Endothelial cell (in vitro differentiated cells): ENCODE results near the gene HIVEP2. TPM values are rescaled to one million over a fixed set of nuclear protein-coding genes. Genes with fewer than 3 reads are reported as not detected.

Experiments used
- DNase-seq: peaks from one replicate; pipeline ENCODE4 v3.0.0; 2021; ENCODE audit warnings: low spot score
- H3K27ac Mint-ChIP-seq: one replicate; pipeline ENCODE4 v1.8.0; 2021; ENCODE audit warnings: mixed read lengths, inconsistent platforms; ENCODE audit not compliant: unreplicated experiment
- H3K27me3 Mint-ChIP-seq: one replicate; pipeline ENCODE4 v1.8.0; 2021; ENCODE audit warnings: mild to moderate bottlenecking, moderate library complexity, mixed read lengths, inconsistent platforms; ENCODE audit not compliant: unreplicated experiment
- H3K36me3 Mint-ChIP-seq: one replicate; pipeline ENCODE4 v1.8.0; 2021; ENCODE audit warnings: mild to moderate bottlenecking, low read depth, mixed read lengths, inconsistent platforms; ENCODE audit not compliant: unreplicated experiment
- H3K4me1 Mint-ChIP-seq: one replicate; pipeline ENCODE4 v1.8.0; 2021; ENCODE audit warnings: mild to moderate bottlenecking, mixed read lengths, inconsistent platforms; ENCODE audit not compliant: unreplicated experiment
- H3K4me3 Mint-ChIP-seq: one replicate; pipeline ENCODE4 v1.8.0; 2021; ENCODE audit warnings: mild to moderate bottlenecking, mixed read lengths, inconsistent platforms; ENCODE audit not compliant: unreplicated experiment
- H3K9me3 Mint-ChIP-seq: one replicate; pipeline ENCODE4 v1.8.0; 2021; ENCODE audit warnings: mixed read lengths, inconsistent platforms; ENCODE audit not compliant: unreplicated experiment
- CTCF ChIP-seq: fragments of 200-600 bp; sonication (generic); IDR thresholded peaks from one replicate; pipeline ENCODE4 v1.5.0; 2021; ENCODE audit warnings: antibody characterized with exemption; ENCODE audit not compliant: unreplicated experiment
- total RNA-seq: library from RNA; stranded (reverse); fragmentation: NEBNext Ultra II Directional; extraction: Animal tissue kit (Norgen Biotek cat#: 25700); gene quantifications from one replicate; pipeline ENCODE4 v1.2.1, GENCODE V29; 2021; ENCODE audit not compliant: unreplicated experiment

The HIVEP2 gene
- total RNA-seq, 1 donor from 2014 or later: 15.6 TPM

DNA sequence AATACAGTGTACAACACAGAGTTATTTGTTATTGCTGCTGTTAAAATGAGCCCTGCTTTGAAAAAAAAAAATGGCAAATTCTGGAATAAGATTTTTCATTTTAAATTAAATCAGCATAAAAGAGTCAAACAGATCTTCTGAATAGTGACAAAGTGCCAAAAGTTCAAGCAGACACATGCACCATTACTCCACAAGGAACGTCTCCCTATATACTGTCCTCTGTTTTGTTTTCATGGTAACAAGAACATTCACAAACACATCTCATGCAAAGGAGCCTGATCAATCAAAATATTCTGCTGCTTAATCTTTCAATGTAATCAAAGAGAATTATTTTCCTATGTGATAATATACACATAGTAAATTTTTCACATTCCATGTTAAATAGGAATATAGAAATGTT lies 2.7 kb downstream of the HIVEP2 start:
- H3K4me1 Mint-ChIP-seq: peaks cover 26% of the 10 kb centered on the region
- no peak overlapping the region for H3K4me3 Mint-ChIP-seq
- H3K9me3 Mint-ChIP-seq: no peaks in the 10 kb centered on the region
- H3K36me3 Mint-ChIP-seq: peaks cover 3% of the 10 kb centered on the region
- no peak for TF ChIP-seq CTCF
- peaks cover 19% of the 10 kb centered on the region for H3K27me3 Mint-ChIP-seq
- no peak for DNase-seq
- no peak overlapping the region for H3K27ac Mint-ChIP-seq

DNA sequence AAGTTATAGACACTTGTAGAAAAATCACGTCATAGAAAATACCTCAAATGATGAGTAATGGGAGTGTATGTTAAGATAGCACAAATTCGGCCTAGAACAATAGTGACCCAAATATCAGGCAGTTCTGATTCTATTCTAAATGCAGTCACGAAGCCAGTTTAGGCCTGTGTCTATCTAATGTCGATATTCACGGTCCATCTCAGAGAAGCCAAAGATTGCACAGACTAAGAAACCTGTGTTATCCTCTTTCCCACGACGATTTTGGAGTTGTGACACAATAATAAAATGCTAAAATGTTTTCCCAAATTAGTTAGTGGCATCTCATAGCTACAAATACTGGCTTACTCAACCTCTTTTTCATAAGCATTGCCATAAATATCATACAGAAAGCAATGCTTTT lies 4.0 kb downstream of the HIVEP2 start:
- H3K27me3 Mint-ChIP-seq: peaks cover 14% of the 10 kb centered on the region
- H3K27ac Mint-ChIP-seq: peak overlapping the region; percentile 19
- H3K4me1 Mint-ChIP-seq: peaks cover 26% of the 10 kb centered on the region
- no peak for DNase-seq
- peaks cover 8% of the 10 kb centered on the region for H3K36me3 Mint-ChIP-seq
- H3K4me3 Mint-ChIP-seq: no peak overlapping the region
- H3K9me3 Mint-ChIP-seq: no peaks in the 10 kb centered on the region
- no peak for TF ChIP-seq CTCF

DNA sequence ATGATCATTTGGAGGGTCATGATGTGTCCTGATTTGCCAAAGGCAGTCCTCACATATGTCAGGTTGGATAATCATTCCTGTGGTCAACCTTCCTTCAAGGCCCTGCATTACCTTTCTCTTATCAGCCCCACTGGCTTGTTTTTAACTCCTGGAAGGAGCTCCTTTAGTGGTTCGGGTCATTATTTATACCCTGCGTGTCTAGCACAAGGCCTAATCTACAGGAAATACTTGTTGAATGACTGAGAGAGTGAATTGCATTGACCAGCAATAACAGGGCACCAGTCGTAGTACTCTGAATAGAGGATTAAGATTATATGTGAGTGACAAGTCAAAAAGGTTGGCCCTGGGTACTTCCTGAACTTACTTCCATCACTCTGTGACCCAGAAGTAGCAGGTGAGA lies 4.5 kb downstream of the HIVEP2 start:
- no peak for DNase-seq
- no peak for TF ChIP-seq CTCF
- Mint-ChIP-seq H3K4me3 (no peak overlapping the region), H3K27ac (no peak overlapping the region), H3K9me3 (no peaks in the 10 kb centered on the region), H3K4me1 (peaks cover 26% of the 10 kb centered on the region), H3K27me3 (peaks cover 15% of the 10 kb centered on the region), H3K36me3 (peaks cover 8% of the 10 kb centered on the region)

- Mint-ChIP-seq H3K9me3 (no peaks in the 10 kb centered on the region), H3K4me1 (peaks cover 20% of the 10 kb centered on the region), H3K27me3 (peaks cover 2% of the 10 kb centered on the region), H3K36me3 (peaks cover 5% of the 10 kb centered on the region), H3K27ac (no peak overlapping the region), H3K4me3 (no peak overlapping the region)
- DNase-seq: no peak
- TF ChIP-seq CTCF: no peak
Measured at GRCh38 chr6:142938510-142938909, 6.5 kb downstream of the HIVEP2 start.

- H3K27me3 Mint-ChIP-seq: peaks cover 2% of the 10 kb centered on the region
- peaks cover 5% of the 10 kb centered on the region for H3K36me3 Mint-ChIP-seq
- no peak for TF ChIP-seq CTCF
- H3K27ac Mint-ChIP-seq: no peak overlapping the region
- no peak overlapping the region for H3K4me3 Mint-ChIP-seq
- no peaks in the 10 kb centered on the region for H3K9me3 Mint-ChIP-seq
- no peak for DNase-seq
- peaks cover 15% of the 10 kb centered on the region for H3K4me1 Mint-ChIP-seq
Measured at GRCh38 chr6:142937986-142938385, 7.0 kb downstream of the HIVEP2 start.
